Measurements from ENCODE around the gene APOL1. TPM values are rescaled to one million over a fixed set of nuclear protein-coding genes. Genes with fewer than 3 reads are reported as not detected.

Gene APOL1
- total and polyA plus RNA-seq, 2 donors (not counting 1 experiment from before 2014, with no cell fraction given): 40.0 to 80.3 TPM

DNA sequence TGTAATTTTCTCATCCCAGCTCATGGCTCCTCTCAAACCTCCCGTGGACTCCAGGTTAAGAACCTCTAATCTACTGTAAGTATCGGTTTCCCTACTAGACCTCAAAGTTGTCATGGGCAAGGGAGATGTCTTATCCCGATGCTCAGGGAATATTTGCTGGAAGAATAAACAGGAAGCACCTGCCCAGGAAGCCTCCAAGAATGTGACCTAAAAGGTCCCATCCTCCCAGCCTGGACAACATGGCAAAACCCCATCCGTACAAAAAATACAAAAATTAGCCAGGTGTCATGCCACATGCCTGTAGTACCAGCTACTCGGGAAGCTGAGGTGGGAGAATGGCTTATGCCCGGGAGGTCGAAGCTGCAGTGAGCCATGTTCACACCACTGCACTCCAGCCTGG is 62.4 kb downstream of the APOL1 start:
- TF ChIP-seq EZH2 (IDR thresholded peaks at IDR 0.05; ENCODE audit: low read length, missing control alignments): no peak
- TF ChIP-seq, protein P1, sequence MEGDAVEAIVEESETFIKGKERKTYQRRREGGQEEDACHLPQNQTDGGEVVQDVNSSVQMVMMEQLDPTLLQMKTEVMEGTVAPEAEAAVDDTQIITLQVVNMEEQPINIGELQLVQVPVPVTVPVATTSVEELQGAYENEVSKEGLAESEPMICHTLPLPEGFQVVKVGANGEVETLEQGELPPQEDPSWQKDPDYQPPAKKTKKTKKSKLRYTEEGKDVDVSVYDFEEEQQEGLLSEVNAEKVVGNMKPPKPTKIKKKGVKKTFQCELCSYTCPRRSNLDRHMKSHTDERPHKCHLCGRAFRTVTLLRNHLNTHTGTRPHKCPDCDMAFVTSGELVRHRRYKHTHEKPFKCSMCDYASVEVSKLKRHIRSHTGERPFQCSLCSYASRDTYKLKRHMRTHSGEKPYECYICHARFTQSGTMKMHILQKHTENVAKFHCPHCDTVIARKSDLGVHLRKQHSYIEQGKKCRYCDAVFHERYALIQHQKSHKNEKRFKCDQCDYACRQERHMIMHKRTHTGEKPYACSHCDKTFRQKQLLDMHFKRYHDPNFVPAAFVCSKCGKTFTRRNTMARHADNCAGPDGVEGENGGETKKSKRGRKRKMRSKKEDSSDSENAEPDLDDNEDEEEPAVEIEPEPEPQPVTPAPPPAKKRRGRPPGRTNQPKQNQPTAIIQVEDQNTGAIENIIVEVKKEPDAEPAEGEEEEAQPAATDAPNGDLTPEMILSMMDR (conservative IDR thresholded peaks at IDR 0.05 in 1 of 2, IDR thresholded peaks at IDR 0.05 in 1 of 2; ENCODE audit: low read depth in 1 of 2, low read length in 2 of 2): no peak
- no peak overlapping the region for H3K27ac ChIP-seq (ENCODE audit: insufficient read depth, low read length)
- no peak overlapping the region for H2AFZ ChIP-seq (ENCODE audit: low read length)
- H3K79me2 ChIP-seq (ENCODE audit: control insufficient read depth, insufficient read depth, low read length): peaks cover 80% of the 10 kb centered on the region
- no peaks in the 10 kb centered on the region for H4K20me1 ChIP-seq (ENCODE audit: control insufficient read depth, extremely low read depth, insufficient read depth, low read length)
- H3K36me3 ChIP-seq (ENCODE audit: control insufficient read depth, insufficient read depth, low read length): peaks cover 69% of the 10 kb centered on the region
- no peaks in the 10 kb centered on the region for H3K9me3 ChIP-seq (ENCODE audit: control insufficient read depth, insufficient read depth, low read depth, low read length)
- H3K4me2 ChIP-seq (ENCODE audit: extremely low read depth, insufficient read depth, low read length): no peak overlapping the region
- no peak for DNase-seq (ENCODE audit: low read depth in 2 of 2)
- H3K9ac ChIP-seq (ENCODE audit: insufficient read depth, low read length): no peak overlapping the region
- H3K4me3 ChIP-seq (replicated peaks in 1 of 4; ENCODE audit: control extremely low read depth in 1 of 4, insufficient read depth in 1 of 4, low read depth in 3 of 4, low read length in 4 of 4): no peak overlapping the region
- no peaks in the 10 kb centered on the region for H3K27me3 ChIP-seq (ENCODE audit: control insufficient read depth, insufficient read depth, low read length)
- H3K4me1 ChIP-seq (ENCODE audit: control insufficient read depth, extremely low read depth, insufficient read depth, low read length): peaks cover 4% of the 10 kb centered on the region

DNA sequence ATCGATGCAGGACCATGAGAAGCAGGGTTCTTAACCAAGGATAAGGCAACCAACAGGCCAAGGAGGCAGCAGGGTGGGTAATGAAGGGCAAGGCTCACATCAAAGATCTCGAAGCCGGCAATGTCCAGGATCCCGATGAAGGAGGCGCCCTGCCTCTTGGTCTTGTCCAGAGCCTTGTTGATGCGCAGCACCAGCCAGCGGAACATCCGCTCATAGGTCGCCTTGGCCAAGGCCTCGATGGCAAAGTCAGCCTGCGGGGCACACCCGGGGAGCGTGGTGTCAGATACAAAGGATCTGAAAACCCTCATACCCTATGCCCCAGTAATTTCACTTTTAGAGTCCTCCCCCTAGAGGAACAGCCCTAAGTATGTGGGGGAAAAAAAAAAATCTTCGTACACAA is 63.5 kb downstream of the APOL1 start:
- H2AFZ ChIP-seq (ENCODE audit: low read length): no peak overlapping the region
- H3K9ac ChIP-seq (ENCODE audit: insufficient read depth, low read length): no peak overlapping the region
- H3K4me3 ChIP-seq (replicated peaks in 1 of 4; ENCODE audit: control extremely low read depth in 1 of 4, insufficient read depth in 1 of 4, low read depth in 3 of 4, low read length in 4 of 4): no peak overlapping the region
- no peaks in the 10 kb centered on the region for H4K20me1 ChIP-seq (ENCODE audit: control insufficient read depth, extremely low read depth, insufficient read depth, low read length)
- TF ChIP-seq EZH2 (IDR thresholded peaks at IDR 0.05; ENCODE audit: low read length, missing control alignments): no peak
- TF ChIP-seq, protein P1 (conservative IDR thresholded peaks at IDR 0.05 in 1 of 2, IDR thresholded peaks at IDR 0.05 in 1 of 2; ENCODE audit: low read depth in 1 of 2, low read length in 2 of 2): no peak
- no peak for DNase-seq (ENCODE audit: low read depth in 2 of 2)
- H3K79me2 ChIP-seq (ENCODE audit: control insufficient read depth, insufficient read depth, low read length): peaks cover 78% of the 10 kb centered on the region
- H3K4me2 ChIP-seq (ENCODE audit: extremely low read depth, insufficient read depth, low read length): no peak overlapping the region
- H3K9me3 ChIP-seq (ENCODE audit: control insufficient read depth, insufficient read depth, low read depth, low read length): no peaks in the 10 kb centered on the region
- H3K36me3 ChIP-seq (ENCODE audit: control insufficient read depth, insufficient read depth, low read length): peaks cover 67% of the 10 kb centered on the region
- H3K4me1 ChIP-seq (ENCODE audit: control insufficient read depth, extremely low read depth, insufficient read depth, low read length): peaks cover 6% of the 10 kb centered on the region
- H3K27ac ChIP-seq (ENCODE audit: insufficient read depth, low read length): no peak overlapping the region
- no peaks in the 10 kb centered on the region for H3K27me3 ChIP-seq (ENCODE audit: control insufficient read depth, insufficient read depth, low read length)

Other genes with a start within 250 kb of the APOL1 start
- gene RBFOX2, start 224.3 kb upstream of the APOL1 start, total RNA-seq: 127 and 173 TPM in 2 replicates
- gene RBFOX2, start 224.3 kb upstream of the APOL1 start, polyA plus RNA-seq: 184 and 190 TPM in 2 replicates
- gene APOL3, start 92.4 kb upstream of the APOL1 start, total RNA-seq: 32.4 and 42.3 TPM in 2 replicates
- 15.6 and 22.5 TPM in 2 replicates for gene APOL3, start 92.4 kb upstream of the APOL1 start, polyA plus RNA-seq
- 2.0 and 2.1 TPM in 2 replicates for gene APOL4, start 51.3 kb upstream of the APOL1 start, total RNA-seq
- gene APOL4, start 51.3 kb upstream of the APOL1 start, polyA plus RNA-seq: 0.31 and 0.69 TPM in 2 replicates
- 36.2 and 49.5 TPM in 2 replicates for gene APOL2, start 13.6 kb upstream of the APOL1 start, total RNA-seq
- 29.2 and 38.0 TPM in 2 replicates for gene APOL2, start 13.6 kb upstream of the APOL1 start, polyA plus RNA-seq
- 562 and 796 TPM in 2 replicates for gene MYH9, start 134.8 kb downstream of the APOL1 start, total RNA-seq
- 413 and 677 TPM in 2 replicates for gene MYH9, start 134.8 kb downstream of the APOL1 start, polyA plus RNA-seq
- gene TXN2, start 228.5 kb downstream of the APOL1 start, total RNA-seq: 20.5 and 25.3 TPM in 2 replicates
- 118 and 164 TPM in 2 replicates for gene TXN2, start 228.5 kb downstream of the APOL1 start, polyA plus RNA-seq